Measurements from ENCODE around the gene CNDP2.
A peak's percentile ranks its signal among the peaks of the same experiment; 100 is the strongest.

The CNDP2 gene

GRCh38 chr18:74495581-74496507 lies at the start of gene CNDP2:
Gene CNDP2 (plus strand): TSS chr18:74496363. CDS start chr18:74499974, 3,611 bp downstream.
- DNase-seq: peak; percentile 100

- DNase-seq: no peak
Observed at GRCh38 chr18:74446631-74447403, 49.3 kb upstream of the CNDP2 start.

- DNase-seq: no peak
Observed at GRCh38 chr18:74447404-74448152, 48.6 kb upstream of the CNDP2 start.

GRCh38 chr18:74450626-74451025 lies 45.5 kb upstream of the CNDP2 start:
- no peak for DNase-seq

DNA sequence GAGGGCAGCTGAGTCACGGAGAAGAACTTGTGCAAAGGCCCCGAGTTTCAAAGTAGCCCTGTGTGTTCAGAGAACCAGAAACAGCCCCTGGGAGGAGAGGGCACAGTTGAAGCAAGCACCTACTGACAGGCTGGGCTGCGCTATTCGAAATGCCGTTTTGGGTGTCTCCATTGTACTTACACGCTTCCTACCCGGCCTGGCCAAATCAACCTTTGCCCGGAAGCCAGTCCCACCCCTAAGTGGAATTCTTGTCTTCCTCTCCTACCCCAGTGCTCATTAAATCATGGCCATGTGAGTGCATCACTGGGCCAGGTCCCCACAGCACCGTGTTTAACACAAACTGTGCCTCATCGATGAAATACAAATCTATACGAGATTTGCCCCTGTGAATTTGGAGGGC lies 45.0 kb upstream of the CNDP2 start:
- no peak for DNase-seq

DNA sequence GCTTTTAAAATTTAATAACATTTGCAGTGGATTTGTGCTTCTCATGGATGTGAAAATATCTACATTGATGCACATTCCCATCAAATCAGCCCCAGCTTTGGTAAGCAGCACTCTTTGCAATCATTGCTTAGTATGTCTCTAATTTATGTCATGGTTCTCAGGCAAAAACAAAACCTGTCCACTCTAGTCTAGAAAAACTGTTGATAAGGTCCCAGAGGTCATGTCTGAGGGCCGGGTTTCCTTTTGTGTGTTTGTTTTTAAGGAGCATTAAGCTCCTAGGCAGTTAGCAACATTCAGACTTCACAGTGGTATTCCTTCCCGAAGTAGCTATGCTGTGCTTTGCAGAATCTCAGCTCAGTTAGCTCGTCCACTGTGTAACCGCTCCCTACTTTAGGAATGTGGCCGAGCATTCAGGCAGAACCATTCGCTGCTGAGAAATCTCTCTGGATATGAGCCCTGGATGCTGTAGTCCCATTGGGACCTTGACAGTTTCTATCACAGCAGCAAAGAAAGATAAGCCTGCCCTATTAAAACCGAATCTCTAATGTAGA lies 43.1 kb upstream of the CNDP2 start:
- DNase-seq: no peak

- DNase-seq: no peak
Observed at GRCh38 chr18:74453642-74454198, 42.4 kb upstream of the CNDP2 start.

DNA sequence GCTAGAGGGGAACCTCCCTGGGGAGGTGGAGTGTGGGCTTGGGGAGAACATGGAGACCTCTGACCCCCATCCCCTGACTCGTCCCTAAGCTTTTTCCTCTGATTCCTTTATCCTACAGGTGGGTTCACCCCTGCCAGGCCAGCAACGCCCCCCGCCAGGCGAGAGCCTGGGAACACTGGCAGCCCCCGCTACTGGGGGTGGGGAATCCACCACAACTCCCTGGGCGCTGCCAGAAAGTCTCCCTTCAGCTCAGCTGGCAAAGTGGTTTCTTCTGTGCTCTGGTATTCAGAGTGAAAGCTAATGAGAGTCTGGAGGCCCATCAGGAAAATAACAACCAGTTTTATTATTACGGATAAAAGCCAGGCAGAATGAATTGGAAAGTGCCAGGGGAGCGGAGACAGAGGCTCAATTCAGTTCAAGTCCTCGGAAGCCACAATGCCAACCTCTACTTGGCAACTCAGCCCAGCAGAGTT lies 41.8 kb upstream of the CNDP2 start:
- no peak for DNase-seq

DNA sequence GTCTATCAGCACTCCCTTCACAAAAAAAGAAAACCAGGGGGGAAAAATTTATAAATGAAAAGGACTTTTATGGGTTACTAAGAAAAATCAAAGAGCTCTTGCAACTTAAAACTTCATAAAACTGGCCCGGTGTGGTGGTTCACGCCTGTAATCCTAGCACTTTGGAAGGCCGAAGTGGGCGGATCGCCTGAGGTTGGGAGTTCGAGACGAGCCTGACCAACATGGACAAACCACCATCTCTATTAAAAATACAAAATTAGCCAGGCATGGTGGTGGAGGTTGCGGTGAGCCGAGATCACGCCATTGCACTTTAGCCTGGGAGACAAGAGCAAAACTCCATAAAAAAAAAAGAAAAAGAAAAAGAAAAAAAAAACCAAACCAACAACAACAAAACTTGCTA lies 40.8 kb upstream of the CNDP2 start:
- DNase-seq: no peak

DNA sequence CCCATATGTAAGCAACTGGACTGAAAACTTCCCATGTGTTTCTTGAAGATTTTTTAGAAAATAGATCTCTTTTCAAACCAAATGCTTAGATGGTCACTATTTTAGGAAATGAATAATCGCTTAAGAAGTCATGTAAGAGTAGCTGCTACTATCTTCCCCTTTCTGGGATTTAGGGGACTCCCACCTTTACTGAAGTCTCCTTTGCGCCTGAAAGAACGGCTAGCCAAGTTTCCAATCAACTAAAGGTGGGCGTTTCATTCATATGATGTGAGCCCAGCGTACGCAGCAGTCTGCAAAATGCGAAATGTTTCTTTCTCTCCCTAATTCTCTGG lies 40.2 kb upstream of the CNDP2 start:
- DNase-seq: no peak

GRCh38 chr18:74456349-74457042 lies 39.7 kb upstream of the CNDP2 start:
- no peak for DNase-seq

GRCh38 chr18:74457043-74457724 lies 39.0 kb upstream of the CNDP2 start, which contains the start of gene DIPK1C:
Gene DIPK1C (minus strand): TSS chr18:74457308. CDS start chr18:74457259, 49 bp downstream.
- DNase-seq: no peak

DNA sequence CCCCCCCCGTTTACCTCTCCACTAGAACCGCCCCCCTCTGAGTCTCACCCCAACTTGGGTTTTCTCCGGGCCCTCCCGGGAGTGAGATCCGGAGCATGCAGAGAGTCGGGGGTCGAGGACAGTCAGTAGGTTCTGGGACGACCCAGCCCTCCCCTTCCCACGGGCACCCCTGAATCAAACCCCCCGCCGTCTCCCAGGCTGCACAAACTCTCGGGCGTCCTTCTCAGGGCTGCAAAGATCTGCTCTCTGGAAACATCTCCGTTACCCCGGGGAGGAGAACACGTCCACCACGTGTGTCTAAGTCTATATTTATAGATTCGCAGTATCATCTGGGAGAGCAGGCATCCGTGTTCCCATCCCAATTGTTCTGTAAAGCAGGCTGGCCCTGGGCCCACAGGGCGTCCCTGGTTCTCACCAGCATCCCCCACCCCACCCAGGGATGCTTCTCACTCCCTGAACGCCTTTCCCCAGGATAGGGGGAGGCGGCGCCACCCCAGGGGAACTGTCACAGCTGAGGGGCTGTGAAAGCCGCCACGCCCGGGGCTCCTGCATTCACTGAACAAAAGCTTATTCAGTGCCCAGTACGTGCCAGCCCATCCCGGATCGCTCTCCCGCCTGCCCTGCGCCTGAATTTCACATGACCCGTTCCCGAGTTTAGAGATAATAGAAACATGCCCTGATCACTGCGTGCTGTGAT lies 38.3 kb upstream of the CNDP2 start:
- DNase-seq: no peak

DNA sequence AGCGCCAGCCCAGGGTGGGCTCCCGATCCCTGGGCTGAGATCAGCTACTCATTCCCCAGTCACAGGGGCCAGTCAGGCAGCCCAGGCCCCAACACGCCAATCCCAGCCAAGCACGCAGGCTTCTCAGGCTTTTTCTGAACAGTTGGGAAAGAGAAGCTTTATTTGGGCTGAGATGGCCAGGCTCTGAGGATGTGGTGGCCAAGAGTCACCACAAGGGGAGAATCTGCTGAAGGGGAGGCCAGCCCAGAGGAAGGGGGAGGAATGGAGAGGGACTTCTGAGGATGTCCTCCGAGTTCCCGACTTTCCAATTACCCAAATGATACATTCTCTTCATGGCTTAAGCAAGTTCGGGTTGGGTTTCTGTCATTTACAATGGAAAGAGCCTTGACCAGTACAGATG lies 36.3 kb upstream of the CNDP2 start:
- DNase-seq: no peak

GRCh38 chr18:74460825-74461224 lies 35.3 kb upstream of the CNDP2 start:
- DNase-seq: no peak

DNA sequence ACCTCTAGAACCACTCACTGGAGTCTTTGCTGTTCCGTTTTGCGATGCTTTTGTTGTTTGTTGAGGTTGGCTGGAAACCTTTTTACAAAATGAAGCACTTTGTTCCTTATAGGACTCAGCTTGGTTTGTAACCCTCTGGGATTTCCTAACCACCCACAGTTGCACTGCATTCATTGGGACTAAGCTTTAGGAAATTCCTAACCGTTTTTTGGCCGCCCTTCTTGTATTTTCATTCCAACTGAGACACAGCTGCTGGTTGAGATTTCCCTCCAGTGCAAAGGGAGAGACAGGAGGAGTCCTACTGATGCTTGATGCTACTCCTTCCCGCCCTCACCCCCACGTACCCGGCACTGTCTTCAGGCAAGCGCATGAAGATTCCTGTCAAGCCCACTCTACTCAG lies 32.9 kb upstream of the CNDP2 start:
- DNase-seq: no peak

DNA sequence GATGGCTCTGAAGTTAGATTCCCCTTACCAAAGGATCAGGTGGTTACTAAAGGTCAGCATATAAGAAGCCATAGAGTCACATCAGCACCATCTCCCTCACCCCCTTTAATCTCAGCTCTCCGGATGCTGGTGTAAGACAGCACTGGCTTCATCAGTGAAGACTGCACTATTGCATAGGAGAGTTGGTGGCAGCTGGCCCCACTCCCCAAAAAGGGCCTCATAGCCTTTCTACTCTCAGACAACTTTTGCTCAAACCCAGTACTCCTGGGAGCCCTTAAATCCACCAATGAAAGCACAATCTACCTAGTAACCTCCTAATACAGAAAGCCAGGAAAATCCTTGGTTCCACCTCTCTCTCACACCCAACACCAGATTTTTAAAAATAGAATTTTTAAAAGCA lies 32.2 kb upstream of the CNDP2 start:
- DNase-seq: no peak

- DNase-seq: no peak
Observed at GRCh38 chr18:74465775-74466174, 30.4 kb upstream of the CNDP2 start.

GRCh38 chr18:74468547-74469061 lies 27.6 kb upstream of the CNDP2 start:
- no peak for DNase-seq

- DNase-seq: no peak
Observed at GRCh38 chr18:74472312-74472711, 23.9 kb upstream of the CNDP2 start.

All from CD4-positive, alpha-beta T cell treated with Interleukin-6 for 4 hours (primary cell).